GM23338 (cell line): Measurements from ENCODE around the gene CECR2. TPM values are rescaled to one million over a fixed set of nuclear protein-coding genes. Genes with fewer than 3 reads are reported as not detected.

Source experiments
- ATAC-seq: fragments of 200-7000 bp; cut with Tn5 transposase; 3 replicates; pipeline ENCODE4 v1.9.1; 2020
- DNase-seq: peaks from one replicate; pipeline ENCODE4 v3.0.0-alpha.2; 2015; ENCODE audit warnings: low spot score
- H2AFZ ChIP-seq: fragments of 200-600 bp; sonication (generic); 2 replicates; pipeline ENCODE4 v1.8.0; 2016; ENCODE audit warnings: antibody characterized with exemption, mild to moderate bottlenecking, moderate library complexity
- H3F3A ChIP-seq: fragments of 200-600 bp; sonication (generic); replicated peaks from 2 replicates; pipeline ENCODE4 v1.8.0; 2017; ENCODE audit warnings: antibody characterized with exemption, mixed run types, low read depth
- H3K27ac ChIP-seq: fragments of 200-600 bp; sonication (generic); 2 replicates; pipeline ENCODE4 v1.6.1; 2016; ENCODE audit warnings: low read depth
- H3K27me3 ChIP-seq: fragments of 200-600 bp; sonication (generic); 2 replicates; pipeline ENCODE4 v1.8.0; 2016; ENCODE audit warnings: mild to moderate bottlenecking, mixed run types, moderate library complexity; ENCODE audit not compliant: insufficient read depth
- H3K36me3 ChIP-seq: fragments of 200-600 bp; sonication (generic); 2 replicates; pipeline ENCODE4 v1.8.0; 2016; ENCODE audit warnings: mild to moderate bottlenecking; ENCODE audit not compliant: insufficient read depth
- H3K4me1 ChIP-seq: fragments of 200-600 bp; sonication (generic); 2 replicates; pipeline ENCODE4 v1.8.0; 2016; ENCODE audit warnings: mild to moderate bottlenecking, moderate library complexity; ENCODE audit not compliant: insufficient read depth
- H3K4me2 ChIP-seq: fragments of 200-600 bp; sonication (generic); 2 replicates; pipeline ENCODE4 v1.7.1; 2017; ENCODE audit warnings: mixed run types
- H3K4me3 ChIP-seq: fragments of 200-600 bp; sonication (generic); 2 replicates; pipeline ENCODE4 v1.6.1; 2016; ENCODE audit warnings: mixed run types
- H3K79me2 ChIP-seq: fragments of 200-600 bp; sonication (generic); replicated peaks from 2 replicates; pipeline ENCODE4 v1.8.0; 2017; ENCODE audit warnings: mild to moderate bottlenecking; ENCODE audit not compliant: insufficient read depth
- H3K9me2 ChIP-seq: fragments of 200-600 bp; sonication (generic); 2 replicates; pipeline ENCODE4 v1.8.0; 2017; ENCODE audit not compliant: insufficient read depth
- H4K20me1 ChIP-seq: fragments of 200-600 bp; sonication (generic); replicated peaks from 2 replicates; pipeline ENCODE4 v1.8.0; 2017; ENCODE audit warnings: mild to moderate bottlenecking; ENCODE audit not compliant: insufficient read depth
- H3K27ac Mint-ChIP-seq: 2 replicates; pipeline ENCODE4 v1.8.0; 2020; ENCODE audit warnings: inconsistent platforms, mild to moderate bottlenecking, moderate library complexity, mixed read lengths
- H3K27me3 Mint-ChIP-seq: 3 replicates; pipeline ENCODE4 v1.8.0; 2022; ENCODE audit warnings: low read depth, mild to moderate bottlenecking, moderate library complexity, mixed read lengths, inconsistent platforms; ENCODE audit not compliant: insufficient read depth, poor library complexity
- H3K36me3 Mint-ChIP-seq: 3 replicates; pipeline ENCODE4 v1.8.0; 2021; ENCODE audit warnings: low read depth, mild to moderate bottlenecking, inconsistent platforms, moderate library complexity, mixed read lengths
- H3K4me1 Mint-ChIP-seq: 3 replicates; pipeline ENCODE4 v1.8.0; 2020; ENCODE audit warnings: mild to moderate bottlenecking, inconsistent platforms, mixed read lengths
- H3K4me3 Mint-ChIP-seq: 3 replicates; pipeline ENCODE4 v1.8.0; 2021; ENCODE audit warnings: moderate library complexity, mild to moderate bottlenecking, inconsistent platforms, mixed read lengths
- H3K9me3 Mint-ChIP-seq: 3 replicates; pipeline ENCODE4 v1.8.0; 2020; ENCODE audit warnings: moderate library complexity, mild to moderate bottlenecking, inconsistent platforms, mixed read lengths
- CREB1 ChIP-seq: fragments of 250-450 bp; sonication (Bioruptor Pico); IDR thresholded peaks from 2 replicates; pipeline ENCODE4 v1.5.0; 2020; ENCODE audit warnings: low read depth, mild to moderate bottlenecking, moderate library complexity
- CTCF ChIP-seq, 2 experiments: fragments of 200-600 bp in 1 of 2; sonication (generic) in 1 of 2; conservative IDR thresholded peaks; 2 replicates each; pipeline versions ENCODE4 v1.5.1 to v1.6.1; 2016 to 2017; ENCODE audit warnings: antibody characterized with exemption in 2 of 2, low read depth in 2 of 2, mild to moderate bottlenecking in 2 of 2, moderate library complexity in 1 of 2
- ETS1 ChIP-seq: IDR thresholded peaks from 2 replicates; pipeline ENCODE4 v1.6.1; 2016; ENCODE audit warnings: antibody characterized with exemption
- EZH2 ChIP-seq: fragments of 200-600 bp; sonication (generic); IDR thresholded peaks from one replicate; pipeline ENCODE4 v1.8.0; 2017; ENCODE audit warnings: antibody characterized with exemption, mild to moderate bottlenecking, low read depth; ENCODE audit not compliant: unreplicated experiment
- JUNB ChIP-seq: IDR thresholded peaks from one replicate; pipeline ENCODE4 v1.6.1; 2016; ENCODE audit warnings: antibody characterized with exemption; ENCODE audit not compliant: unreplicated experiment
- NANOG ChIP-seq: IDR thresholded peaks from 2 replicates; pipeline ENCODE4 v1.6.1; 2016; ENCODE audit warnings: antibody characterized with exemption, borderline replicate concordance
- POLR2AphosphoS5 ChIP-seq: IDR thresholded peaks from 2 replicates; pipeline ENCODE4 v1.6.1; 2016; ENCODE audit warnings: antibody characterized with exemption, low read depth
- REST ChIP-seq: IDR thresholded peaks from one replicate; pipeline ENCODE4 v1.6.1; 2018; ENCODE audit warnings: antibody characterized with exemption; ENCODE audit not compliant: unreplicated experiment
- STAT1 ChIP-seq: IDR thresholded peaks from one replicate; pipeline ENCODE4 v1.6.1; 2016; ENCODE audit warnings: antibody characterized with exemption; ENCODE audit not compliant: unreplicated experiment
- ZNF331 ChIP-seq: fragments of 250-450 bp; sonication (Bioruptor Pico); IDR thresholded peaks from 2 replicates; pipeline ENCODE4 v1.5.0; 2020; ENCODE audit warnings: low read depth, mild to moderate bottlenecking, moderate library complexity
- polyA plus RNA-seq: library from polyadenylated mRNA; unstranded; fragments of >200 nt; fragmentation: Nextera tagmentation; extraction: Ambion mirVana; gene quantifications from 2 replicates; pipeline ENCODE4 v1.2.1, GENCODE V29; 2016
- total RNA-seq: library from RNA; depleted of rRNA; stranded (reverse); fragments of >200 nt; shearing (Covaris generic); gene quantifications from 2 replicates; pipeline ENCODE4 v1.2.3, GENCODE V29; 2014

Gene CECR2
- total and polyA plus RNA-seq, 2 experiments from 2014 or later: 18.4 to 110 TPM

- Mint-ChIP-seq H3K27ac (no peak overlapping the region), H3K36me3 (peaks cover 77% of the 10 kb centered on the region)
Observed at GRCh38 chr22:17523925-17524324, 154.7 kb downstream of the CECR2 start.

GRCh38 chr22:17536269-17536668, 167.0 kb downstream of the CECR2 start:
- H3K4me1 ChIP-seq: peaks cover 12% of the 10 kb centered on the region
- H3K36me3 Mint-ChIP-seq: peaks cover 69% of the 10 kb centered on the region
- H3K27ac ChIP-seq: 0 out of 2 replicates have a peak overlapping the region, but pooled peaks have one; percentile 71
- H3F3A ChIP-seq: peaks cover 25% of the 10 kb centered on the region; the same call in 1 of the 2 replicates
- H3K9me3 Mint-ChIP-seq: no peaks in the 10 kb centered on the region
- DNase-seq: peak; percentile 33
- H3K27me3 ChIP-seq: no peaks in the 10 kb centered on the region
- peaks cover 14% of the 10 kb centered on the region for H3K4me1 Mint-ChIP-seq
- H3K27me3 Mint-ChIP-seq: peaks cover 10% of the 10 kb centered on the region
- H3K79me2 ChIP-seq: peaks cover 2% of the 10 kb centered on the region; the same call in 1 of the 2 replicates
- no peak for ATAC-seq
- H3K36me3 ChIP-seq: peaks cover 40% of the 10 kb centered on the region
- peaks cover 25% of the 10 kb centered on the region for H4K20me1 ChIP-seq
- no peak overlapping the region for H3K4me2 ChIP-seq
- H3K4me3 ChIP-seq: no peak overlapping the region
- H2AFZ ChIP-seq: no peak overlapping the region
- no peaks in the 10 kb centered on the region for H3K9me2 ChIP-seq
- no peak overlapping the region for H3K4me3 Mint-ChIP-seq
- no peak overlapping the region; the same call in 1 of the 2 replicates for H3K27ac Mint-ChIP-seq
- TF ChIP-seq NANOG: no peak
- no peak for TF ChIP-seq JUNB
- TF ChIP-seq ZNF331: no peak
- no peak for TF ChIP-seq CREB1 (CRISPR knock-in tag)
- no peak for TF ChIP-seq CTCF (conservative IDR thresholded peaks at IDR 0.05; ENCODE audit: low read depth in 2 of 2)
- TF ChIP-seq POLR2AphosphoS5: no peak
- TF ChIP-seq EZH2: no peak

More at GRCh38 chr22:17523925-17524324, 154.7 kb downstream of the CECR2 start:
- Histone ChIP-seq H2AFZ (no peak overlapping the region), H3K9me2 (no peaks in the 10 kb centered on the region), H4K20me1 (peaks cover 6% of the 10 kb centered on the region; the same call in 1 of the 2 replicates), H3K27me3 (no peaks in the 10 kb centered on the region), H3F3A (peaks cover 4% of the 10 kb centered on the region; the same call in 1 of the 2 replicates), H3K4me2 (no peak overlapping the region), H3K4me1 (no peaks in the 10 kb centered on the region), H3K4me3 (no peak overlapping the region), H3K27ac (no peak overlapping the region), H3K79me2 (peaks cover 31% of the 10 kb centered on the region), H3K36me3 (peaks cover 27% of the 10 kb centered on the region)
- DNase-seq: no peak
- peaks cover 7% of the 10 kb centered on the region for H3K27me3 Mint-ChIP-seq
- TF ChIP-seq STAT1 (no peak), EZH2 (no peak), ETS1 (no peak), REST (no peak)
- H3K4me3 Mint-ChIP-seq: no peak overlapping the region
- ATAC-seq: no peak
- no peaks in the 10 kb centered on the region for H3K9me3 Mint-ChIP-seq
- peaks cover 4% of the 10 kb centered on the region; the same call in 1 of the 3 replicates for H3K4me1 Mint-ChIP-seq
